Activated CD8-positive, alpha-beta memory T cell treated with anti-CD3 and anti-CD28 coated beads, Interleukin-2, amount 50 U/mL, for 24 hours (primary cell): ENCODE results near the gene POLR2C.

Experiments
- DNase-seq: peaks from one replicate; pipeline ENCODE4 v3.0.0-alpha.2; 2020; ENCODE audit errors: extremely low read depth

The POLR2C gene

GRCh38 chr16:57519796-57520360 is 57.4 kb downstream of the POLR2C start:
- DNase-seq, result peak; percentile 56
